GM12878 (cell line): Measurements from ENCODE around the gene SEMA4D. TPM values are rescaled to one million over a fixed set of nuclear protein-coding genes. Genes with fewer than 3 reads are reported as not detected.

Source experiments
- HSF1 ChIP-seq: fragments of 150-350 bp; IDR thresholded peaks from 2 replicates; pipeline ENCODE4 v1.6.1; 2014; ENCODE audit warnings: mild to moderate bottlenecking, low read depth, low read length
- JUND ChIP-seq: IDR thresholded peaks from 2 replicates; pipeline ENCODE4 v1.6.1; 2012; ENCODE audit warnings: low read depth, mild to moderate bottlenecking, low read length, improper control_type of control experiment, moderate library complexity
- MYC ChIP-seq: IDR thresholded peaks from 2 replicates; pipeline ENCODE4 v1.6.1; 2011; ENCODE audit warnings: mild to moderate bottlenecking, low read length, moderate library complexity, inconsistent platforms; ENCODE audit not compliant: insufficient read depth, insufficient replicate concordance, insufficient read length, severe bottlenecking
- ZBTB4 ChIP-seq: fragments of 450-650 bp; formaldehyde crosslinking; IDR thresholded peaks from 2 replicates; pipeline ENCODE4 v1.4.0; 2022; ENCODE audit warnings: mild to moderate bottlenecking, moderate library complexity
- ZNF274 ChIP-seq: IDR thresholded peaks from one replicate; pipeline ENCODE4 v1.8.0; 2011; ENCODE audit not compliant: insufficient read length, insufficient read depth
- polyA plus RNA-seq, 11 experiments: library from polyadenylated mRNA; depleted of rRNA in 4 of 11; unstranded in 6 of 11; stranded (reverse) in 5 of 11; fragments of >200 nt; fragmentation: Nextera tagmentation in 4 of 11; fragmentation: Illumina TruSeq in 1 of 11; extraction: Ambion mirVana in 4 of 11; extraction: Trizol in 1 of 11; gene quantifications; 1 replicate in 1 of 11; 2 replicates in 10 of 11; pipeline versions ENCODE4 v1.2.1 to v1.2.3, GENCODE V29; 2011 to 2016; ENCODE audit warnings: inconsistent platforms in 2 of 11, missing spikeins in 2 of 11, low read depth in 1 of 11
- total RNA-seq, 4 experiments: library from RNA; depleted of rRNA in 3 of 4; stranded (reverse); fragments of >200 nt in 3 of 4; fragmentation: Illumina TruSeq in 1 of 4; extraction: Trizol in 1 of 4; gene quantifications; 2 replicates each; pipeline versions ENCODE4 v1.2.1 to v1.2.3, GENCODE V29; 2013 to 2021
- TF ChIP-seq, protein P1 (sequence below): IDR thresholded peaks from 2 replicates; pipeline ENCODE4 v1.6.1; 2011; ENCODE audit warnings: low read depth, low read length, improper control_type of control experiment, borderline replicate concordance
- TF ChIP-seq, protein P2 (sequence below): fragments of 450-650 bp; IDR thresholded peaks from 2 replicates; pipeline ENCODE4 v1.6.1; 2014; ENCODE audit warnings: mild to moderate bottlenecking

SEMA4D gene
- total and polyA plus RNA-seq, 10 of the 15 experiments (the other 5 are each of a cell fraction or from before 2014, with no cell fraction given) = 15.1 to 136 (median 39.6) TPM

DNA sequence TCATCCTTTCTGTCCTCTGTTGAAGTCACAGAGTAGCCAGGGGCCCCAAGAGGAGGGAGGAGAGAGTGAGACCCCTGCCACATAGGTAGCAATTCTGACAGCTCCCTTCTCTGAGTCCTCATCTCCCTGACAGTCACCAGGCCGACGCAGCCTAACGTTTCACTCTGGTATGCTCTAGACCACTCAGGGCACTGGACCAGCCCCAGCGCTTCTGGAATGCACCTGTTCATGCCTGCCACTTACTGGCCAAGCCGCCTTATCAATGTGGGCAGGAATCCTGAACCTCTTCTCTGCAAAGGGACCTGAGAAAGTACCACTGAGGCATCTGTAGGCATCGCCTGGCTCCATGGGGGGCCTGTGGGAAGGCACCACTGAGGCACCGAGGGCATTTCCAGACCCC is 129.4 kb downstream of the SEMA4D start (continued):
- TF ChIP-seq, protein P1, sequence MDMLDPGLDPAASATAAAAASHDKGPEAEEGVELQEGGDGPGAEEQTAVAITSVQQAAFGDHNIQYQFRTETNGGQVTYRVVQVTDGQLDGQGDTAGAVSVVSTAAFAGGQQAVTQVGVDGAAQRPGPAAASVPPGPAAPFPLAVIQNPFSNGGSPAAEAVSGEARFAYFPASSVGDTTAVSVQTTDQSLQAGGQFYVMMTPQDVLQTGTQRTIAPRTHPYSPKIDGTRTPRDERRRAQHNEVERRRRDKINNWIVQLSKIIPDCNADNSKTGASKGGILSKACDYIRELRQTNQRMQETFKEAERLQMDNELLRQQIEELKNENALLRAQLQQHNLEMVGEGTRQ = no peak
- TF ChIP-seq ZNF274 (no peak), JUND (no peak), ZBTB4 (CRISPR knock-in tag) (no peak), MYC (no peak), HSF1 (no peak)
- TF ChIP-seq, protein P2, sequence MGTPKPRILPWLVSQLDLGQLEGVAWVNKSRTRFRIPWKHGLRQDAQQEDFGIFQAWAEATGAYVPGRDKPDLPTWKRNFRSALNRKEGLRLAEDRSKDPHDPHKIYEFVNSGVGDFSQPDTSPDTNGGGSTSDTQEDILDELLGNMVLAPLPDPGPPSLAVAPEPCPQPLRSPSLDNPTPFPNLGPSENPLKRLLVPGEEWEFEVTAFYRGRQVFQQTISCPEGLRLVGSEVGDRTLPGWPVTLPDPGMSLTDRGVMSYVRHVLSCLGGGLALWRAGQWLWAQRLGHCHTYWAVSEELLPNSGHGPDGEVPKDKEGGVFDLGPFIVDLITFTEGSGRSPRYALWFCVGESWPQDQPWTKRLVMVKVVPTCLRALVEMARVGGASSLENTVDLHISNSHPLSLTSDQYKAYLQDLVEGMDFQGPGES = no peak
- TF ChIP-seq, all 136 proteins: peak for 0
